Measurements from ENCODE around the gene XRCC5. TPM values are rescaled to one million over a fixed set of nuclear protein-coding genes. Genes with fewer than 3 reads are reported as not detected.

The XRCC5 gene
- total RNA-seq, 4 donors from 2014 or later, result 61.2 to 320 (median 168) TPM

- intact Hi-C loops (cut with DNase I; ENCODE audit: low total_unique reads), result no loop called here
- Histone ChIP-seq H3K4me3 (no peak overlapping the region), H3K9me3 (no peaks in the 10 kb centered on the region), H3K27me3 (no peaks in the 10 kb centered on the region), H3K27ac (no peak overlapping the region), H3K4me1 (no peaks in the 10 kb centered on the region), H3K36me3 (no peaks in the 10 kb centered on the region)
- TF ChIP-seq POLR2A (IDR thresholded peaks at IDR 0.05), result no peak
- TF ChIP-seq CTCF (IDR thresholded peaks at IDR 0.05), result no peak
- DNase-seq, result no peak
These were observed 51.6 kb downstream of the XRCC5 start for GRCh38 chr2:216160786-216161185.

DNA sequence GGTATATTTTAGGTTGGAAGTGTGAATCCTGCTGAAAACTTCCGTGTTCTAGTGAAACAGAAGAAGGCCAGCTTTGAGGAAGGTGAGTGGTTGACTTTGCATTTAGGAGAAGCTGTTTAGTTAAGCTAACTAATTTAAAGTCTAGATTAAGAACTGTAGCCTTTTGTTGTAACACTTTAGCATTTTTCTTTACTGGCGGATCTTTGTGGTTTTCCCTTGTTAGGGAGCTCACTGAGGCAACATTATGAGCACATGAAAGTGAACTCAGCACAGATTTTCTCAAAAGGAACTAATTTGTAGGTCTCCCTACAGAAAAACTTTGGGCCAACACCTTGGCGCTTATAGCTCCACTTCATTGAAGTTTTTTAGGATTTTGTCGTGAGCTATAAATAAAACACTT lies 52.8 kb downstream of the XRCC5 start:
- TF ChIP-seq POLR2A (IDR thresholded peaks at IDR 0.05), result no peak
- TF ChIP-seq CTCF (IDR thresholded peaks at IDR 0.05), result no peak
- Histone ChIP-seq H3K36me3 (no peaks in the 10 kb centered on the region), H3K4me1 (no peaks in the 10 kb centered on the region), H3K4me3 (no peak overlapping the region), H3K27me3 (no peaks in the 10 kb centered on the region), H3K27ac (no peak overlapping the region), H3K9me3 (no peaks in the 10 kb centered on the region)
- intact Hi-C loops (cut with DNase I; ENCODE audit: low total_unique reads), result no loop called here
- no peak for DNase-seq

GRCh38 chr2:216163518-216163917 lies 54.4 kb downstream of the XRCC5 start:
- Histone ChIP-seq H3K4me1 (no peaks in the 10 kb centered on the region), H3K27ac (no peak overlapping the region), H3K36me3 (no peaks in the 10 kb centered on the region), H3K27me3 (no peaks in the 10 kb centered on the region), H3K9me3 (no peaks in the 10 kb centered on the region), H3K4me3 (no peak overlapping the region)
- TF ChIP-seq CTCF (IDR thresholded peaks at IDR 0.05) (no peak), POLR2A (IDR thresholded peaks at IDR 0.05) (no peak)
- no peak for DNase-seq
- intact Hi-C loops (cut with DNase I; ENCODE audit: low total_unique reads), result no loop called here

DNA sequence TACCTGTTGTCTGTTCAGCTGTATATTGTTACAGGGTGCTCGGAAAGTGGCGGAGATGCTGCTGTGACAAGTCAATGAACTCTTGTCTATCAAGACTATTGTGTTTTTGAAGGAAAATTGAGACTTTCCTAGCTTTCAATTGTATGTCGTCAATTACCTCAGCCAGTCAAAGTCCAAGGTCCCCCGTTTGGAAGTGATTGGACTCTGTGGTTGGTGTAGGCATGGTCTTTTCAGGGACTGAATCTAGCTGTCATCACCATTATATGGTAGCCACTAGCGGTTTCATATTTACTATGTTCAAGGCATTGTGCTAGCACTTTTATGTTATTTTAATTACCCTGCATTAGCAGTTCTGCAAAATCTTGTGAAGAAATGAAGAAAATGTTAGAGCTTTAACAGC lies 54.9 kb downstream of the XRCC5 start:
- DNase-seq, result no peak
- Histone ChIP-seq H3K27me3 (no peaks in the 10 kb centered on the region), H3K9me3 (no peaks in the 10 kb centered on the region), H3K27ac (no peak overlapping the region), H3K4me1 (no peaks in the 10 kb centered on the region), H3K36me3 (no peaks in the 10 kb centered on the region), H3K4me3 (no peak overlapping the region)
- TF ChIP-seq POLR2A (IDR thresholded peaks at IDR 0.05), result no peak
- TF ChIP-seq CTCF (IDR thresholded peaks at IDR 0.05), result no peak
- intact Hi-C loops (cut with DNase I; ENCODE audit: low total_unique reads), result no loop called here

- no peak for DNase-seq
- no peak for TF ChIP-seq POLR2A (IDR thresholded peaks at IDR 0.05)
- TF ChIP-seq CTCF (IDR thresholded peaks at IDR 0.05), result no peak
- H3K4me1 ChIP-seq, result no peaks in the 10 kb centered on the region
- no peak overlapping the region for H3K4me3 ChIP-seq
- H3K27me3 ChIP-seq, result no peaks in the 10 kb centered on the region
- no peak overlapping the region for H3K27ac ChIP-seq
- intact Hi-C loops (cut with DNase I; ENCODE audit: low total_unique reads), result no loop called here
- H3K36me3 ChIP-seq, result no peaks in the 10 kb centered on the region
- H3K9me3 ChIP-seq, result no peaks in the 10 kb centered on the region
These were observed 55.4 kb downstream of the XRCC5 start for GRCh38 chr2:216164576-216164975.
